ENCODE measurements around the gene SET.

The SET gene

GRCh38 chr9:128732576-128732975 lies 43.6 kb downstream of the SET start:
- DNase-seq: no peak

- DNase-seq: peak; percentile 87
These were observed 44.2 kb downstream of the SET start for GRCh38 chr9:128733256-128733655.

- no peak for DNase-seq
These were observed 46.4 kb downstream of the SET start for GRCh38 chr9:128735373-128735772.

GRCh38 chr9:128742401-128742800 lies 53.4 kb downstream of the SET start:
- DNase-seq: no peak

GRCh38 chr9:128743421-128743820 lies 54.4 kb downstream of the SET start:
- DNase-seq: no peak

All from DMS 273 treated with DMSO at 0.1 percent for 48 hours (cell line).